HG03060 (cell line): ENCODE data around the gene DNMT3L.
"Not testable (repeated sequence)": the region's sequence is repeated elsewhere in the genome, so short reads cannot be mapped to it uniquely, and the experiment has no call there.

Experiments used
- ATAC-seq: cut with Tn5 transposase; IDR thresholded peaks from one replicate; pipeline ENCODE4 v1.9.1; 2021; ENCODE audit warnings: low read depth, moderate number of reproducible peaks; ENCODE audit not compliant: unreplicated experiment

Gene DNMT3L

DNA sequence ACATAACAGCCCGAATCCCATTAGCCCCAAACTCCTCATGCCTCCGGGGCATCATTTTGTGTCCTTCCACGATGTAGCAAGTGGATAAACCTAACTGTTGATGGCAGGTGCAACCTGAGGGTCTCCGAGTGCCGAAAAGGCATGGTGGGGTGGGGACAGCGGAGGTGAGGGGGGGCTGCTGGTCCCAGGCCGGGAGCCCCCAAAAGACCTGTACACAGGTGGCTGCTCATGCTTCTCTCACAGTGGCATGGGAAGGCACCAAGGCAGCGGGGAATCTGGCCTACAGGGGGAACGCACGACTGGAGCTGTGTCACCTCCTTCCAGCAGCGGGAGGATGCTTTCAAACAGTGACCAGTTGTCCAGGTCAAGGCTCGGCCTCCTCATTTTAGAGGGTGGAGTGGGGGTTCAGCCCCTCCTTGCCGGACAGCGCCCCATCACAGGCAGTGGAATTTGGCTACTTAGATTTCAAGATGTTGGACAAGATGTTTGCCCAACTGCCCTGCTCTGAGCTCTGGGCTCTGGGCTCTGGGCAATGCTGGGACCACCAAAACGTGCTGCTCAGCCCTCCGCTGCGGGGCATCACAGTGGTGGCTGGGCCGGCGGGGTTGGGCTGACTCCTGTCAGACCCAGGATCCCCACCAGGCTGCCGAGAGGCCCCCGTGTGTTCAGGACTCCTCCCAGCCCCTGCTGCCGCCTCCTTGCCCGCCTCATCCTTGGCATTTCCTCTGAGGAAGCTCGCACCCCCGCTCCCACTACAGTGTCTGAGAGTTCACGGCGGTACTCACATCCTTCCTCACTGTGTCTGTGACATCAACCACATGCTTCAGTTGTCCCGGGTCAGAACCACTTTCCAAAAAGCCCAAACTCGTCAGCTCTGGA is 7.6 kb downstream of the DNMT3L start:
- ATAC-seq, result no peak

- not testable (repeated sequence) for ATAC-seq
These were observed 12.3 kb downstream of the DNMT3L start for GRCh38 chr21:44249204-44250037.

DNA sequence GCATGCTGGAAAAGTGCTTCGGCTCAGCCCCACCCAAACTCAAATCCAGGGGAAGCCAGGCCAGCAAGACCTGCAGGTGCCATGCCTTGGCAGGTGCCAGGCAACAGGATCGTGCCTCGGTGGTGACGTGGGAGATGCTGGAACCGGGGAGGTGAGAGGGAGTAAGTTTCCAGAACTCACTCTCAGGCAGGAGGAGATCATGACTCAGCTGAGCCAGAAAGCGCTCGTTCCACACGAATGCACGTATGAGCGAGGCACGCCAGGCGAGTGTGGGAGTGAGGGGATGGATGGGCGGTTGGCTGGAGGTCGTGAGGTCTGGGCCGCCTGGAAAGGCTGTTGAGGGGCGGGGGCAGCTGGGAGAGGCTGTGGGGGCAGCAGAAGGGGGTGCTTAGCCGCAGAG is 13.8 kb downstream of the DNMT3L start:
- ATAC-seq, result not testable (repeated sequence)

GRCh38 chr21:44243980-44244379 is 17.7 kb downstream of the DNMT3L start:
- ATAC-seq, result peak; percentile 65

- not testable (repeated sequence) for ATAC-seq
These were observed 20.4 kb downstream of the DNMT3L start for GRCh38 chr21:44241281-44241680.

GRCh38 chr21:44240842-44241241 is 20.9 kb downstream of the DNMT3L start, which contains the start of gene ICOSLG:
ICOSLG (minus strand) TSS chr21:44240943; CDS start chr21:44240817, 126 bp downstream.
- not testable (repeated sequence) for ATAC-seq

DNA sequence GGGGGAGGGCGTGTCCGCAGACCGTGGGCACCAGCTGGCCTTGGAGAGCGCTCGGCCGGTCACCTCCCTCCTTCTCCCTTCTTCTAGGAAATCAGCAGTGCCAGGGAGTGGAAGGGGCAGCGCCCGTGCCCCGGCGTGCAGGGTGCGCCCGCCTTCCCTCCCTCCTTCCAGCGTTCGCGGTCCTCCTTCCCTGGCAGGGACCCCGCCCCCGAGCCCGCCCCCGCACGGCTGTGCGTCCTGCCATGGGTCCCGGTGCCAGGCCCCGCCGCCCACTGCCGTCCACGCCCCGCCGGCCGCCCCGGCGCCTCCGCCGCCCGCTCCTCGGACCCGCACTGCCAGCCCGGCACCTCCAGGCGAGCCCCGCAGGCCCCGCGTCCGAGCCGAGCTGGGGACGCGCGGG is 21.3 kb downstream of the DNMT3L start:
- ATAC-seq, result not testable (repeated sequence)

GRCh38 chr21:44229561-44229960 is 32.1 kb downstream of the DNMT3L start:
- ATAC-seq, result not testable (repeated sequence)

GRCh38 chr21:44228109-44228508 is 33.6 kb downstream of the DNMT3L start:
- ATAC-seq, result not testable (repeated sequence)

DNA sequence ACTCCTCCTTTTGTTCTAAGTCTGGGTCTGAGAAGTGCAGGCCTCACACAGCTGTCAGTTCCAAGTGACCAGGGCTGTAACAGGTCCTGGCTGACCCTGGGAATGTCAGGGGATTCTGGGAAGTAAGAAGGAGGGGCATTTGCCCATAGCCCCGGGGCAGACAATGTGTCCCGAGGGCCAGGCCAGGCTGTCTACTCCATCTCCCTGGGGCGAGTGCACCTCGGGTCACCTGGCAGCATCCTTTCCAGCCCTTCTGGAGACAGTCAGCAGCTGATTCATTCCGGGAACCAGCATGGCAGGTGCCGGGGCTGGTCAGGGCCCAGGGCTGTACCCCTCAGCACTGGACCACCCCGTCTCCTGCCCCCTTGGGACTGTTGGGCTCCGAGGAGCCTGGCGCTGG is 34.1 kb downstream of the DNMT3L start:
- ATAC-seq, result not testable (repeated sequence)

- not testable (repeated sequence) for ATAC-seq
These were observed 36.1 kb downstream of the DNMT3L start for GRCh38 chr21:44225605-44226004.

DNA sequence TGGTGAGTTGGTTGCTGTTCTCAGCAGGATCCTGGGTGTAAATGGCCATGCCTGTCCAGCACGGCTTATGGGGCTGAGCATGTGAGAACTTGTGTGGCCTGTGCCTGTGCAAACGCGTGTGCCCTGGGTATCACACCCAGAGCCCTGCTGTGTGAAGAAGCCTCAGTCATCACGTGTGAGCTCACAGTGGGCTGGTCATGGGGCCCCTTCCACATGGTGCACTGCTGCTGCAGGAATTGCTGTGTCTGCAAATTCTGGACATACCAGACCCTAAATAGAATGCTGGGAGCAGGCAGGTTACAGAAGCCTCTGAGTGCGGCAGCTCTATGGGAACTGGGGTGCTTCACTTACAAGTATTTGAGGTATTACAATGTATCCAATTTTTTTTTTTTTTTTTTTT is 38.4 kb downstream of the DNMT3L start:
- not testable (repeated sequence) for ATAC-seq

DNA sequence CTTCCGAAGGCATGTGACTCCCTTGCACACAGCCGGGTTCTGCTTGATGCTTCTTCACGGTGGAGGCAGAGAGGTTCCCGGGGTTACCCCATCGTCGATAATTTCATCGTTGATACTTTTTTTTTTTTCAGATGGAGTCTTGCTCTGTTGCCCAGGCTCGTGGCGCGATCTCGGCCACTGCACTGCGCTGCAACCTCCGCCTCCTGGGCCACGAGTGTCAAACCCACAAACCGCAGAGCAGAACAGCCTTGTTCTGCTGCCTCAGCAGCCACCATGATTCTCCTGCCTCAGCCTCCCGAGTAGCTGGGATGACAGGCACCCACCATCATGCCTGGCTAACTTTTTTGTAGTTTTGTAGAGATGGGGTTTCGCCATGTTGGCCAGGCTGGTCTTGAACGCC is 41.0 kb downstream of the DNMT3L start:
- ATAC-seq, result not testable (repeated sequence)

- not testable (repeated sequence) for ATAC-seq
These were observed 43.2 kb downstream of the DNMT3L start for GRCh38 chr21:44218461-44218860.

DNA sequence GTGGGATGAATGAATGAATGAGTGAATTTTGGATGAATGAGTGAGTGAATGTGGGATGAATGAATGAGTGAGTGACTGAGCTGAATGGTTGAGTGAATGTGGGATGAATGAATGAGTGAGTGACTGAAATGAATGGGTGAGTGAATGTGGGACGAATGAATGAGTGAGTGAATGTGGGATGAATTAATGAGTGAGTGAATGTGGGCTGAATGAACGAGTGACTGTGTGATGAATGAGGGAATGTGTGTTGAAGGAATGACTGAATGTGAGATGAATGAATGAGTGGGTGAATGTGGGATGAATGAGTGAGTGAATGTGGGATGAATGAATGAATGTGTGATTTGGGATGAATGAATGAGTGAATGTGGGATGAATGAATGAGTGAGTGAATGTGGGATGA is 49.7 kb downstream of the DNMT3L start:
- ATAC-seq, result not testable (repeated sequence)

DNA sequence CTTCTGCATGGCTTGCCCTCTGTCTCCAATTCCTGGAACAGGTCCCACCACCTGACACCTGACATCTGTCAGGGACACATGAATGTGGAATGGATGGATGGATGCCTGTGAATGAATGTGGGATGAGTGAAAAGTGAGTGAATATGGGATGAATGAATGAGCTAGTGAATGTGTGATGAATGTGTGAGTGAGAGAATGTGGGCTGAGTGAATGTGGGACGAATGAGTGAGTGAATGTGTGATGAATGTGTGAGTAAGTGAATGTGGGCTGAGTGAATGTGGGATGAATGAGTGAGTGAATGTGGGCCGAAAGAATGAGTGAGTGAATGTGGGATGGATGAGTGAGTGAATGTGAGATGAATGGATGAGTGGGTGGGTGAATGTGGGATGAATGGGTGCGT is 50.1 kb downstream of the DNMT3L start:
- ATAC-seq, result not testable (repeated sequence)

DNA sequence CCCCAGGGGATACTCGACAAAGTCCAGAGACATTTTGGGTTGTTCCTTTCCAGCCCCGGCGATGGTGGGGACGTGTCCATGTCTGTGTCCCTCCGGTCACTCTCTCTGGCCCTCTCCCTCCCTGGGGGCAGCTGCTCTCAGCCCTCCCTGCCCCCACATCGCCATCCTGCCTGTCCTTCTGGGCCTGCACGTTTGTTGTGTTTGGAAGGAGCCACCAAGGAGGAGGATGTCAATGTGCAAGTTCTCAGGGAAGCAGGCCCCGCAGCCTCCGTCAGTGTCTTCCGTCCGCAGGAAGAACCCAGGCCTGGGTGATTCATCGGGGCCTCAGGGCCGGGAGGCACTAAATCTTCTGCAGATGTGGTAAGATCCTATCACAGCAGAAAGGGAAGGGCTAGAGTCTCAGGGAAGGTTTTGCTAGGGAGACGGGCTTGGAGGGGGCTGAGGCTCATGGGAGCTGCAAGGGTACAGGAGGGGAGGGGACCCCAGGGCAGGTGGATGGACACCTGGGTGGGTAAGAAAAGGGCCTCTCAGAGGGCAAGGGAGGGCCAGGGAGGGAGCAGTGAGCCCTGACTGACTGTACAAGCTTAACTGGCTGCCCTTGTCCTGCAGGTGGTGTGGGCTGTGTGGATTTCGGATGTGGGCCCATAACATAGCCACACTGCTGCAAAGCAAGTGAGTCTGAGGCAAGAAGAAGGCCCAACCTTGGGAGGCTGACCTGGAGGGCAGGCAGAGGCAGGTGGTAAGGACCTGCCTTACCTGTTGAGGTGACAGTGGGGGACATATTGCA is 53.6 kb downstream of the DNMT3L start:
- ATAC-seq, result not testable (repeated sequence)

- ATAC-seq, result not testable (repeated sequence)
These were observed 54.7 kb downstream of the DNMT3L start for GRCh38 chr21:44206698-44207676.

GRCh38 chr21:44206187-44206586 is 55.5 kb downstream of the DNMT3L start:
- not testable (repeated sequence) for ATAC-seq
